GM13977 (cell line): ENCODE data around the gene KCNC1.

Source experiments
- DNase-seq: peaks from one replicate; pipeline ENCODE4 v3.0.0; 2012; ENCODE audit warnings: low spot score
- in situ Hi-C: fragments of 300-500 bp; cut with MboI; formaldehyde crosslinking; loops from one replicate; pipeline ENCODE4 v1.12.0; 2022; ENCODE audit warnings: low sequenced_read_pairs, low pct_unique_long_range_greater_than_20kb, mixed read lengths, inconsistent platforms; ENCODE audit not compliant: unreplicated experiment
- TF ChIP-seq, protein P1 (sequence below): IDR thresholded peaks from 2 replicates; pipeline ENCODE4 v1.5.1; 2012; ENCODE audit warnings: mild to moderate bottlenecking, control low read depth; ENCODE audit not compliant: insufficient read depth; ENCODE audit errors: extremely low read depth, missing control alignments

KCNC1 gene

DNA sequence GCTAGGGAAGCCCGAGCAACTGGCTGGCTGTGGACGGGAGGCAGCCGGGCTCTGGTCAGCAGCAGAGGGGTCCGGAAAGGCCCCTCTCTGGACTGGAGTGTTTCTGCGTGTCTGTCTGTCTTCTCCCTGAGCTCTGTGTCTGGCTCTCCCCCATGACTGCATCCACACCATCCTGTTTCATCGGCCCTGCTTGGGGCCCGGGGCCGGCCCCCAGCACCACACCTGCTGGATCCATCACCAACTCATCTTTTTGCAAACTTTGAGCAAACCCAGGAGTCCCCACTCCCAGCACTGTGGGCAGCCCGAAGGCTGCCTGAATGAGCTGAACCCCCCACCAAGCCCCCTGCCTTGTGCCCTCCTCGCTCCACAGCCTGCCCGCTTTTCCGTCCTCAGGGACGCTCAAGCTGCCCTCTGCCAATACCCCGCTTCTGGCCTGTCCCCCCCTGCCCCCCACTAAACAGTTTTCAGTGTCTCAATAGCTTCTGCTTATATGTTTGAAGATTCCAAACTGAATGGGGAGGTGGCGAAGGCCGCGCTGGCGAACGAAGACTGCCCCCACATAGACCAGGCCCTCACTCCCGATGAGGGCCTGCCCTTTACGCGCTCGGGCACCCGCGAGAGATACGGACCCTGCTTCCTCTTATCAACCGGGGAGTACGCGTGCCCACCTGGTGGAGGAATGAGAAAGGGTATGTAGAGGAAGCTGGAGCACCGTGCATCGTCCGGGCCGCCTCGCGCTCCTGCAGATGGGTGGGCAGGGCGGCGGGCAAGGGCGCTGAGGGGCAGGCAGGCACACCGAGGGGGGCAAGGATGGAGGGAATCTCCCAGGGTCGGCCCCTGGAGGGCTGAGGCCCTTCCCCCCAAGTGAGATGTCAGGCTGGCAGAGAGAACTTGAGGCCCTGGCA is 44.6 kb downstream of the KCNC1 start:
- in situ Hi-C loops = no loop called here
- TF ChIP-seq, protein P1, sequence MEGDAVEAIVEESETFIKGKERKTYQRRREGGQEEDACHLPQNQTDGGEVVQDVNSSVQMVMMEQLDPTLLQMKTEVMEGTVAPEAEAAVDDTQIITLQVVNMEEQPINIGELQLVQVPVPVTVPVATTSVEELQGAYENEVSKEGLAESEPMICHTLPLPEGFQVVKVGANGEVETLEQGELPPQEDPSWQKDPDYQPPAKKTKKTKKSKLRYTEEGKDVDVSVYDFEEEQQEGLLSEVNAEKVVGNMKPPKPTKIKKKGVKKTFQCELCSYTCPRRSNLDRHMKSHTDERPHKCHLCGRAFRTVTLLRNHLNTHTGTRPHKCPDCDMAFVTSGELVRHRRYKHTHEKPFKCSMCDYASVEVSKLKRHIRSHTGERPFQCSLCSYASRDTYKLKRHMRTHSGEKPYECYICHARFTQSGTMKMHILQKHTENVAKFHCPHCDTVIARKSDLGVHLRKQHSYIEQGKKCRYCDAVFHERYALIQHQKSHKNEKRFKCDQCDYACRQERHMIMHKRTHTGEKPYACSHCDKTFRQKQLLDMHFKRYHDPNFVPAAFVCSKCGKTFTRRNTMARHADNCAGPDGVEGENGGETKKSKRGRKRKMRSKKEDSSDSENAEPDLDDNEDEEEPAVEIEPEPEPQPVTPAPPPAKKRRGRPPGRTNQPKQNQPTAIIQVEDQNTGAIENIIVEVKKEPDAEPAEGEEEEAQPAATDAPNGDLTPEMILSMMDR = no peak
- no peak for DNase-seq

DNA sequence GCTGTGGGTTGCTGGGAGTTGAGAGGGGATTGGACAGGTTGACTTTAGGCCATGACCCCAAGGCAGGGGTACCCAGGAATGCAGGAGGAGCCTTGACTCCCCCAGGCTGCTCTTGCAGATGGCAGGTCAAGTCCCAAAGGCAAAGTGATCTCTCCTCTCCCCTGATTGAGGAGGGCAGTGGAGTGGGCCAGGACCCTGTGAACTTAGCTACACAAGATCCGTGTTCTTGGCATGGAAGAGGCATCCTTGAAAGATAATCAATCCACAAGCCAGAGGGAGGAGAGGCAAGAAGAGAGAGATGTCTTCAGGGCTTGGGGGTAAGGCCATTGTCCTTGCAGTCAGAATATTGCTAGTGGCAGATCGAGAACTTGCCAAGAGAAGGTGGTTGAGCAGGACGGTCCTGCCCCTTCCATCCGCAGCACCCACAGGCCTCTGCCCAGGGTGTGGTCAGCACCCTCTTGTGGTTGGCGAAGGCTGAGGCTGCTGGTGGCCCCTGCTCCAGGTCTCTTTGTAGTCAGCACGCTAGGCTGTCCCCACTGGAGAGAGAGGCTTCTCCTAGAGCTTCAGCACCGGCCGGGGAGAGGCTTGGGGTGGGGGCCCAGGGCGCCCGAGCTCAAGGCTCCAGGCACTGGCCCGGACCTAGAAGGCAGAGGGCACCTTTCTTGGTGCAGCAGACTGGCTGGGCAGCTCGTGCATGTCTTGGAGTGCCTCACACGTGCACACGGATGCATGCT is 45.4 kb downstream of the KCNC1 start:
- in situ Hi-C loops = no loop called here
- TF ChIP-seq, protein P1 = no peak
- no peak for DNase-seq

GRCh38 chr11:17780668-17781067 is 46.1 kb downstream of the KCNC1 start:
- DNase-seq = no peak
- TF ChIP-seq, protein P1 = no peak
- in situ Hi-C loops = no loop called here

DNA sequence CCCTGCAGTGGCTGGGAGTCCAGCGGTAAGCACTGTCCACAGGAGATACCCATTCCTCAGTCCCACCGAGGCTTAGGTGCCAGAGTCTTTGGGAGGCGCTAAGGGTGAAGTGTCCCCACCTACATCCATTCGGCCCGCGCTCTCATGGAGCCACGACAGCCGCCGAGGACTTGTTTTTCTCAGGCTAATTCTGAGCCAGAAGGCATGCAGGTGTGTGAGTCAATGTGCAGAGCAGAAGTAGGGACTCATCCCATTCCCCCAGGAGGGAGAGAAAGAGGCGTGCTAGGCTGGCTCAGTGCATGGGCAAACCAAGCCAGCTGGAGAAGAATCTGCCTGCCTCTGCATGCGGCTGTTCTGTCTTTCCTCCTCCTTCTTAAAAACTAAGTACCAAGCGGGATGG is 46.6 kb downstream of the KCNC1 start:
- in situ Hi-C loops = no loop called here
- TF ChIP-seq, protein P1 = no peak
- no peak for DNase-seq

DNA sequence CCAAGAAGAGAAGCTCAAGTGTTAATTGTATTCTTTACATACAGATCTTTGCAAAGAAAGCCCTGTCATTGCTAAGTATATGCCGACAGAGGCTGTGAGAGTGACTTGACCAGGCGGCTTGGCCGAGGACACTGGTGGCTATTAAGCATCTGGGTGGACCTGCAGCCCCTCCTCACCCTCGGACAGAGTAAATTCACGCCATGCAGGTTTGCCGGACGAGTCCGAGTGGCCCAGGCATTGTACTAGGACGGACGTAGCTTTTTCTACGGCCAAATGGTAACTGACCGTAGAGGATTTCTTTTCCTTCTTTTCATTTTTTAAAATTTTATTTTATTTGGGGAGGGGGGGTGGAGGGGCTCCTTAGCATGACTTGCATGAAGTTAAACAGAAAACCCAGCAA is 47.0 kb downstream of the KCNC1 start:
- TF ChIP-seq, protein P1 = no peak
- DNase-seq = no peak
- in situ Hi-C loops = no loop called here

GRCh38 chr11:17782145-17782544 is 47.6 kb downstream of the KCNC1 start:
- TF ChIP-seq, protein P1 = no peak
- in situ Hi-C loops = no loop called here
- DNase-seq = no peak
